Thyroid gland (tissue), 4 donors: ENCODE results near the gene SCFD2.

ENCODE experiments used
- POLR2A ChIP-seq, 2 donors: fragments of 450-650 bp; IDR thresholded peaks; one replicate each; pipeline ENCODE4 v1.6.1; 2017; ENCODE audit warnings: antibody characterized with exemption in 2 of 2, mild to moderate bottlenecking in 2 of 2, moderate library complexity in 1 of 2
- TF ChIP-seq, protein P1 (sequence below), 6 experiments: fragments of 200-600 bp in 3 of 6; fragments of 450-650 bp in 3 of 6; sonication (generic) in 3 of 6; IDR thresholded peaks; one replicate each; pipeline ENCODE4 v1.5.1; 2016 to 2019; ENCODE audit warnings: antibody characterized with exemption in 6 of 6, mild to moderate bottlenecking in 2 of 6, inconsistent platforms in 1 of 6, moderate library complexity in 1 of 6

DNA sequence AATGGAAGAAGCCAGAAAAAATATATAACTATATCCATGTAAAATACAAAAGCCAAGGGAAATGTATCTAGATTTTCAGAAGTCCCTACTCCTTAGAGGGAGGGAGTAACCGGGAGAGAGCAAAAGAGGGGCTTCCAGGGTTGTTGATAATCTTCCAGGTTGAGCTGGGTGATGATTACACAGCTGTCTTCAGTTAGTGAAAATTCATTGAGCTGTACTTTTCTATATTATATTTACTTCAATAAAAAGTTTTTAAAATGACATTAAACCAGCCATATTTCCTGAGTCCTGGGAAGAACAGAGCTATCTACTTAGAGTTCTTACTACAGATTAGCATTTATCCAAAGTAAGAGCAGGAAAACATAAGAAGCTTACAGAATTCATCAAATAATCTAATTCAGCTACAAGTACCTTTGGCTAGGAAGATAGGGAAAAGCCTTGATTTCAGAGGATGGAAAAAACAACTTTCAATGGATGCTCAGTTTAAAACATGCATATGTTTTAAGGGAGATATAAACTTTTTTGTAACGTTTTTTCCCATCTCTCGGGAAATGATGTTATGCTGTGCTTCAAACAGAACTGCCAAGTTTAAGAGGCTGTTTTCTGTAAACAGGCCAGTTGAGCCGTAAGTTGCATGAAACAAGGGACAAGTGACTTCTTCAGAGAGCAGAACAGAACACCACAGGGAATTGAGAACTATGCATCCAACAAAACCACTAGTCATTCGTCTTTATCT, 204.6 kb downstream of the SCFD2 start:
- TF ChIP-seq, protein P1, sequence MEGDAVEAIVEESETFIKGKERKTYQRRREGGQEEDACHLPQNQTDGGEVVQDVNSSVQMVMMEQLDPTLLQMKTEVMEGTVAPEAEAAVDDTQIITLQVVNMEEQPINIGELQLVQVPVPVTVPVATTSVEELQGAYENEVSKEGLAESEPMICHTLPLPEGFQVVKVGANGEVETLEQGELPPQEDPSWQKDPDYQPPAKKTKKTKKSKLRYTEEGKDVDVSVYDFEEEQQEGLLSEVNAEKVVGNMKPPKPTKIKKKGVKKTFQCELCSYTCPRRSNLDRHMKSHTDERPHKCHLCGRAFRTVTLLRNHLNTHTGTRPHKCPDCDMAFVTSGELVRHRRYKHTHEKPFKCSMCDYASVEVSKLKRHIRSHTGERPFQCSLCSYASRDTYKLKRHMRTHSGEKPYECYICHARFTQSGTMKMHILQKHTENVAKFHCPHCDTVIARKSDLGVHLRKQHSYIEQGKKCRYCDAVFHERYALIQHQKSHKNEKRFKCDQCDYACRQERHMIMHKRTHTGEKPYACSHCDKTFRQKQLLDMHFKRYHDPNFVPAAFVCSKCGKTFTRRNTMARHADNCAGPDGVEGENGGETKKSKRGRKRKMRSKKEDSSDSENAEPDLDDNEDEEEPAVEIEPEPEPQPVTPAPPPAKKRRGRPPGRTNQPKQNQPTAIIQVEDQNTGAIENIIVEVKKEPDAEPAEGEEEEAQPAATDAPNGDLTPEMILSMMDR (IDR thresholded peaks at IDR 0.05), result no peak
- TF ChIP-seq POLR2A (IDR thresholded peaks at IDR 0.05), result no peak
